ENCODE results near the gene MOB1B. TPM values are rescaled to one million over a fixed set of nuclear protein-coding genes. Genes with fewer than 3 reads are reported as not detected.

MOB1B gene
- total and polyA plus RNA-seq, 2 experiments from 2014 or later = 7.5 to 10.2 TPM

GRCh38 chr4:70992391-70992881 lies 90.3 kb downstream of the MOB1B start:
- Histone ChIP-seq H3K4me1 (ENCODE audit: insufficient read depth) (peaks cover 23% of the 10 kb centered on the region), H2AFZ (peak overlapping the region; percentile 94), H3K9ac (peak overlapping the region; percentile 88), H3K4me3 (peak overlapping the region; percentile 90), H3K9me2 (ENCODE audit: insufficient read depth) (no peaks in the 10 kb centered on the region), H3K9me3 (ENCODE audit: low read depth) (no peaks in the 10 kb centered on the region), H3F3A (ENCODE audit: insufficient read depth) (peaks cover 24% of the 10 kb centered on the region; the same call in 1 of the 2 replicates), H3K79me2 (ENCODE audit: insufficient read depth) (peaks cover 37% of the 10 kb centered on the region), H4K20me1 (ENCODE audit: insufficient read depth) (no peaks in the 10 kb centered on the region), H3K27me3 (replicated peaks; ENCODE audit: insufficient read depth) (no peaks in the 10 kb centered on the region), H3K36me3 (ENCODE audit: low read depth) (no peaks in the 10 kb centered on the region), H3K27ac (peak overlapping the region; percentile 83; the same call in 1 of the 2 replicates), H3K4me2 (ENCODE audit: unreplicated experiment) (peak overlapping the region; percentile 93)
- no peak for DNase-seq
- TF ChIP-seq EZH2phosphoT487 (IDR thresholded peaks at IDR 0.05; ENCODE audit: insufficient read depth, low read depth) (no peak), EZH2 (IDR thresholded peaks at IDR 0.05; ENCODE audit: insufficient read depth, poor library complexity, severe bottlenecking) (no peak)
- WGBS, 2 experiments (ENCODE audit: low coverage in 1 of 2, low lambda C conversion rate in 2 of 2, missing lambda C conversion rate in 2 of 2) = 95 to 100% methylated on average over 5 of the region's 5 CpGs
- in situ Hi-C loops (cut with MboI) = no loop called here

- peak; percentile 96 for DNase-seq
- peaks cover 47% of the 10 kb centered on the region for H3K79me2 ChIP-seq (ENCODE audit: insufficient read depth)
- peak within 1 kb of the TSS; percentile 94 for H2AFZ ChIP-seq
- TF ChIP-seq EZH2phosphoT487 (IDR thresholded peaks at IDR 0.05; ENCODE audit: insufficient read depth, low read depth) (no peak), EZH2 (IDR thresholded peaks at IDR 0.05; ENCODE audit: insufficient read depth, poor library complexity, severe bottlenecking) (no peak)
- H4K20me1 ChIP-seq (ENCODE audit: insufficient read depth) = no peaks in the 10 kb centered on the region
- in situ Hi-C loops (cut with MboI) = no loop called here
- 0 to 1% methylated on average over 51 to 61 of the region's 74 CpGs for WGBS, 2 experiments (ENCODE audit: low coverage in 1 of 2, low lambda C conversion rate in 2 of 2, missing lambda C conversion rate in 2 of 2)
- H3K4me3 ChIP-seq = peak within 1 kb of the TSS; percentile 90
- H3K27ac ChIP-seq = peak within 1 kb of the TSS; percentile 83
- peaks cover 24% of the 10 kb centered on the region; the same call in 1 of the 2 replicates for H3F3A ChIP-seq (ENCODE audit: insufficient read depth)
- H3K9me3 ChIP-seq (ENCODE audit: low read depth) = no peaks in the 10 kb centered on the region
- H3K9me2 ChIP-seq (ENCODE audit: insufficient read depth) = no peaks in the 10 kb centered on the region
- peak within 1 kb of the TSS; percentile 93 for H3K4me2 ChIP-seq (ENCODE audit: unreplicated experiment)
- peak within 1 kb of the TSS; percentile 88 for H3K9ac ChIP-seq
- 0 out of 2 replicates have a peak, but pooled peaks cover 5% of the 10 kb centered on the region for H3K36me3 ChIP-seq (ENCODE audit: low read depth)
- H3K4me1 ChIP-seq (ENCODE audit: insufficient read depth) = peaks cover 24% of the 10 kb centered on the region
- H3K27me3 ChIP-seq (replicated peaks; ENCODE audit: insufficient read depth) = no peaks in the 10 kb centered on the region
Measured at GRCh38 chr4:70993181-70994068, 91.3 kb downstream of the MOB1B start, which contains the start of gene DCK. DCK (plus strand) TSS chr4:70993649; CDS start chr4:70993836, 187 bp downstream.

GRCh38 chr4:70994069-70994366 lies 91.8 kb downstream of the MOB1B start:
- 0% methylated on average over 11 of the region's 11 CpGs for WGBS, 2 experiments (ENCODE audit: low coverage in 1 of 2, low lambda C conversion rate in 2 of 2, missing lambda C conversion rate in 2 of 2)

GRCh38 chr4:70994387-70995099 lies 92.4 kb downstream of the MOB1B start:
- Histone ChIP-seq H3K36me3 (ENCODE audit: low read depth) (0 out of 2 replicates have a peak, but pooled peaks cover 8% of the 10 kb centered on the region), H3K9me3 (ENCODE audit: low read depth) (no peaks in the 10 kb centered on the region), H3F3A (ENCODE audit: insufficient read depth) (peaks cover 24% of the 10 kb centered on the region; the same call in 1 of the 2 replicates), H3K27me3 (replicated peaks; ENCODE audit: insufficient read depth) (no peaks in the 10 kb centered on the region), H3K4me2 (ENCODE audit: unreplicated experiment) (peak overlapping the region; percentile 93), H3K79me2 (ENCODE audit: insufficient read depth) (peaks cover 58% of the 10 kb centered on the region), H4K20me1 (ENCODE audit: insufficient read depth) (no peaks in the 10 kb centered on the region), H3K27ac (peak overlapping the region; percentile 83), H3K4me3 (peak overlapping the region; percentile 90), H3K4me1 (ENCODE audit: insufficient read depth) (peaks cover 24% of the 10 kb centered on the region), H3K9me2 (ENCODE audit: insufficient read depth) (no peaks in the 10 kb centered on the region), H2AFZ (peak overlapping the region; percentile 94), H3K9ac (peak overlapping the region; percentile 88)
- no peak for DNase-seq
- WGBS, 2 experiments (ENCODE audit: low coverage in 1 of 2, low lambda C conversion rate in 2 of 2, missing lambda C conversion rate in 2 of 2) = 77 to 78% methylated on average over 10 of the region's 10 CpGs
- in situ Hi-C loops (cut with MboI) = no loop called here
- TF ChIP-seq EZH2 (IDR thresholded peaks at IDR 0.05; ENCODE audit: insufficient read depth, poor library complexity, severe bottlenecking) (no peak), EZH2phosphoT487 (IDR thresholded peaks at IDR 0.05; ENCODE audit: insufficient read depth, low read depth) (no peak)

More at GRCh38 chr4:70994069-70994366, 91.8 kb downstream of the MOB1B start:
- peak overlapping the region; percentile 94 for H2AFZ ChIP-seq
- H3K36me3 ChIP-seq (ENCODE audit: low read depth) = 0 out of 2 replicates have a peak, but pooled peaks cover 8% of the 10 kb centered on the region
- peaks cover 24% of the 10 kb centered on the region; the same call in 1 of the 2 replicates for H3F3A ChIP-seq (ENCODE audit: insufficient read depth)
- peak overlapping the region; percentile 90 for H3K4me3 ChIP-seq
- no peaks in the 10 kb centered on the region for H3K9me3 ChIP-seq (ENCODE audit: low read depth)
- H3K27me3 ChIP-seq (replicated peaks; ENCODE audit: insufficient read depth) = no peaks in the 10 kb centered on the region
- H3K9me2 ChIP-seq (ENCODE audit: insufficient read depth) = no peaks in the 10 kb centered on the region
- DNase-seq = no peak
- peak overlapping the region; percentile 88 for H3K9ac ChIP-seq
- peaks cover 24% of the 10 kb centered on the region for H3K4me1 ChIP-seq (ENCODE audit: insufficient read depth)
- no peak for TF ChIP-seq EZH2 (IDR thresholded peaks at IDR 0.05; ENCODE audit: insufficient read depth, poor library complexity, severe bottlenecking)
- TF ChIP-seq EZH2phosphoT487 (IDR thresholded peaks at IDR 0.05; ENCODE audit: insufficient read depth, low read depth) = no peak
- peak overlapping the region; percentile 93 for H3K4me2 ChIP-seq (ENCODE audit: unreplicated experiment)
- peaks cover 53% of the 10 kb centered on the region for H3K79me2 ChIP-seq (ENCODE audit: insufficient read depth)
- peak overlapping the region; percentile 83 for H3K27ac ChIP-seq
- in situ Hi-C loops (cut with MboI) = no loop called here
- no peaks in the 10 kb centered on the region for H4K20me1 ChIP-seq (ENCODE audit: insufficient read depth)

Data from GM23248 (cell line).